ENCODE data around the gene RICTOR.

DNA sequence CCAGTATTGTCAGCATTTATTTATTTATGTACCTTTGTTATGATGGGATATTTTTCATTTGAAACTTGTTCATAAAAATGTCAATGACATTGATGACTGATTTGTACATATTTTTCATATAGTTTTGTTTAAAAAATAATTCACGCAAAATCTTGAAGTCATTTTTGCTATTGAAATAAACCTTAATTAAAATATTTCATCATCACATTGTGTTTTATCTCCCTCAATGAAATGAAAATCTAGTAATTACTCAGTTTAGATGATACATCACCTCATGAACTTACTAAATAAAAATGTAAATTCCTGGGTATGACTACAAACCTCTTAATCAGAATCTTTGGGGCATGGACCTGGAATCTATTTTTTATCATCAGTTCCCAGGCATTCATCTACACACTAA is 138.8 kb downstream of the RICTOR start:
- TF ChIP-seq, protein P1, sequence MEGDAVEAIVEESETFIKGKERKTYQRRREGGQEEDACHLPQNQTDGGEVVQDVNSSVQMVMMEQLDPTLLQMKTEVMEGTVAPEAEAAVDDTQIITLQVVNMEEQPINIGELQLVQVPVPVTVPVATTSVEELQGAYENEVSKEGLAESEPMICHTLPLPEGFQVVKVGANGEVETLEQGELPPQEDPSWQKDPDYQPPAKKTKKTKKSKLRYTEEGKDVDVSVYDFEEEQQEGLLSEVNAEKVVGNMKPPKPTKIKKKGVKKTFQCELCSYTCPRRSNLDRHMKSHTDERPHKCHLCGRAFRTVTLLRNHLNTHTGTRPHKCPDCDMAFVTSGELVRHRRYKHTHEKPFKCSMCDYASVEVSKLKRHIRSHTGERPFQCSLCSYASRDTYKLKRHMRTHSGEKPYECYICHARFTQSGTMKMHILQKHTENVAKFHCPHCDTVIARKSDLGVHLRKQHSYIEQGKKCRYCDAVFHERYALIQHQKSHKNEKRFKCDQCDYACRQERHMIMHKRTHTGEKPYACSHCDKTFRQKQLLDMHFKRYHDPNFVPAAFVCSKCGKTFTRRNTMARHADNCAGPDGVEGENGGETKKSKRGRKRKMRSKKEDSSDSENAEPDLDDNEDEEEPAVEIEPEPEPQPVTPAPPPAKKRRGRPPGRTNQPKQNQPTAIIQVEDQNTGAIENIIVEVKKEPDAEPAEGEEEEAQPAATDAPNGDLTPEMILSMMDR (IDR thresholded peaks at IDR 0.05), result no peak
- TF ChIP-seq POLR2A (IDR thresholded peaks at IDR 0.05), result no peak
